ENCODE results near the gene IL36B.

- TF ChIP-seq CTCF (IDR thresholded peaks at IDR 0.05; ENCODE audit: low read depth, low read length, poor library complexity, severe bottlenecking) (peak; percentile 81), EZH2phosphoT487 (IDR thresholded peaks at IDR 0.05; ENCODE audit: borderline replicate concordance, low read length) (no peak)
These were observed 27.5 kb upstream of the IL36B start for GRCh38 chr2:113080134-113080533.

Measured in DOHH2 (cell line).